OCI-LY1 (cell line): Measurements from ENCODE around the gene OSBPL2.

Experiments
- H2AFZ ChIP-seq: fragments of 200-600 bp; sonication (generic), shearing (Covaris generic); 2 replicates; pipeline ENCODE4 v1.6.0; 2014; ENCODE audit warnings: antibody characterized with exemption, mild to moderate bottlenecking, low read length
- H3F3A ChIP-seq: fragments of 200-600 bp; sonication (generic), shearing (Covaris generic); 2 replicates; pipeline ENCODE4 v1.6.0; 2014; ENCODE audit warnings: mild to moderate bottlenecking, antibody characterized with exemption, low read length, moderate library complexity; ENCODE audit not compliant: insufficient read depth
- H3K27ac ChIP-seq: fragments of 200-600 bp; sonication (generic); 2 replicates; pipeline ENCODE4 v1.5.1; 2014; ENCODE audit warnings: low read length, mixed run types, mild to moderate bottlenecking, low read depth; ENCODE audit not compliant: poor library complexity, severe bottlenecking
- H3K27me3 ChIP-seq: fragments of 200-600 bp; sonication (generic); 2 replicates; pipeline ENCODE4 v1.6.0; 2014; ENCODE audit warnings: antibody characterized with exemption, mild to moderate bottlenecking, low read length, moderate library complexity; ENCODE audit not compliant: insufficient read depth
- H3K36me3 ChIP-seq: fragments of 200-600 bp; sonication (generic); 2 replicates; pipeline ENCODE4 v1.6.1; 2014; ENCODE audit warnings: mild to moderate bottlenecking, antibody characterized with exemption, low read length, moderate library complexity, mixed read lengths; ENCODE audit not compliant: insufficient read depth
- H3K4me1 ChIP-seq: fragments of 200-600 bp; sonication (generic); 2 replicates; pipeline ENCODE4 v1.5.1; 2014; ENCODE audit warnings: mild to moderate bottlenecking, low read length, moderate library complexity; ENCODE audit not compliant: insufficient read depth, severe bottlenecking
- H3K4me2 ChIP-seq: fragments of 200-600 bp; sonication (generic), shearing (Covaris generic); 2 replicates; pipeline ENCODE4 v1.6.1; 2014; ENCODE audit warnings: low read length
- H3K4me3 ChIP-seq: fragments of 200-600 bp; sonication (generic); 2 replicates; pipeline ENCODE4 v1.5.1; 2014; ENCODE audit warnings: low read length, low read depth, mild to moderate bottlenecking, mixed read lengths; ENCODE audit not compliant: poor library complexity, severe bottlenecking
- H3K79me2 ChIP-seq: fragments of 200-600 bp; shearing (Covaris generic); 2 replicates; pipeline ENCODE4 v1.6.1; 2016; ENCODE audit warnings: mixed run types, low read length, mixed read lengths; ENCODE audit not compliant: insufficient read depth
- H3K9ac ChIP-seq: fragments of 200-600 bp; sonication (generic), shearing (Covaris generic); 2 replicates; pipeline ENCODE4 v1.6.1; 2014; ENCODE audit warnings: mild to moderate bottlenecking, low read length, mixed read lengths
- H3K9me2 ChIP-seq: fragments of 200-600 bp; sonication (generic), shearing (Covaris generic); 2 replicates; pipeline ENCODE4 v1.6.1; 2014; ENCODE audit warnings: low read depth, mild to moderate bottlenecking, low read length, mixed read lengths
- H3K9me3 ChIP-seq: fragments of 200-600 bp; shearing (Covaris generic); 2 replicates; pipeline ENCODE4 v1.6.1; 2014; ENCODE audit warnings: low read length, mixed read lengths
- H4K20me1 ChIP-seq: fragments of 200-600 bp; sonication (generic), shearing (Covaris generic); 2 replicates; pipeline ENCODE4 v1.6.0; 2016; ENCODE audit warnings: mild to moderate bottlenecking, low read length; ENCODE audit not compliant: insufficient read depth
- EZH2 ChIP-seq: fragments of 200-600 bp; sonication (generic), shearing (Covaris generic); IDR thresholded peaks from 2 replicates; pipeline ENCODE4 v1.8.0; 2017; ENCODE audit warnings: borderline replicate concordance, mixed run types, mild to moderate bottlenecking, antibody characterized with exemption, low read length, moderate library complexity, mixed read lengths
- TF ChIP-seq, protein P1 (sequence below): fragments of 200-600 bp; sonication (generic), shearing (Covaris generic); IDR thresholded peaks from 2 replicates; pipeline ENCODE4 v1.5.1; 2017; ENCODE audit warnings: mild to moderate bottlenecking, antibody characterized with exemption, low read length, moderate library complexity, mixed read lengths

Gene OSBPL2

DNA sequence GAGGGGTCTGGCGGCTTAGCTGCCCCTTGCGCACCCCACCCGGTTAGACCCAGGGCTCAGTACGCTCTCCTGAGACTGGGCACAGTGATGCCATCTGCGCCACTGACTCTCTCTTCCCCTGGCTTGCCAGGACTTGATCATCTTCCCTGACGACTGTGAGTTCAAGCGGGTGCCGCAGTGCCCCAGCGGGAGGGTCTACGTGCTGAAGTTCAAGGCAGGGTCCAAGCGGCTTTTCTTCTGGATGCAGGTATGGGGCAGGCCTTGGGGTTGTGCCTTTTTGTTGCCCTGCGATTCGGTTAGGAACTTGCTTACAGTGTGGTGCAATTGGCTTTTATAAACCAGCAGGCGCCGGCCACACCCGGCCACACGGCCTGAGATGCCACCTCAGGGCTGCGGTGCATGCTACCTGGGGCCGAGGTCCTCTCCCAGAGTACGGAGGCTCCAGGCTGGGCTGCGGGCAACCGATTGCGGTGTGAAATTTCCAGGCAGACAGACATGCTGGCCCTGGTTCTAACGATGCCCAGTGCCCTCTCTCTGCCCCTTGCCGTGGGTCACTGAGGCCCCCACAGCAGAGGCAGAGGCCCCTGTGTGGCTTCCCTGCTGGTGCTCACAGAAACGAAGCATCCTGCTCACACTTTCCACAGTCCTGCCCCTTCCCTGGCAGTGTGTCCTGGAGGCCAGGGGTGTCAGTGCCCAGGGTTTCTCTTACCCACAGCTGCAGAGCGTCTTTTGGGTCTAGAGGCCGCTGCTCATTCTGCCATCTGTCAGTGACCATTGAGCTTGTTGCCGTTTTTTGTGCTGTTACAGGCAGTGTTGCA is 66.2 kb downstream of the OSBPL2 start:
- Histone ChIP-seq H3K9me2 (no peaks in the 10 kb centered on the region), H3K27ac (no peak overlapping the region), H3K4me3 (peak overlapping the region; percentile 93), H4K20me1 (no peaks in the 10 kb centered on the region), H3K36me3 (peaks cover 60% of the 10 kb centered on the region), H3K4me1 (peaks cover 38% of the 10 kb centered on the region), H3K9me3 (no peaks in the 10 kb centered on the region), H3K4me2 (peak overlapping the region; percentile 99), H3K9ac (peak overlapping the region; percentile 87), H3K27me3 (no peaks in the 10 kb centered on the region), H3F3A (no peaks in the 10 kb centered on the region; the same call in 1 of the 2 replicates), H2AFZ (no peak overlapping the region), H3K79me2 (peaks cover 24% of the 10 kb centered on the region)
- no peak for TF ChIP-seq EZH2
- TF ChIP-seq, protein P1, sequence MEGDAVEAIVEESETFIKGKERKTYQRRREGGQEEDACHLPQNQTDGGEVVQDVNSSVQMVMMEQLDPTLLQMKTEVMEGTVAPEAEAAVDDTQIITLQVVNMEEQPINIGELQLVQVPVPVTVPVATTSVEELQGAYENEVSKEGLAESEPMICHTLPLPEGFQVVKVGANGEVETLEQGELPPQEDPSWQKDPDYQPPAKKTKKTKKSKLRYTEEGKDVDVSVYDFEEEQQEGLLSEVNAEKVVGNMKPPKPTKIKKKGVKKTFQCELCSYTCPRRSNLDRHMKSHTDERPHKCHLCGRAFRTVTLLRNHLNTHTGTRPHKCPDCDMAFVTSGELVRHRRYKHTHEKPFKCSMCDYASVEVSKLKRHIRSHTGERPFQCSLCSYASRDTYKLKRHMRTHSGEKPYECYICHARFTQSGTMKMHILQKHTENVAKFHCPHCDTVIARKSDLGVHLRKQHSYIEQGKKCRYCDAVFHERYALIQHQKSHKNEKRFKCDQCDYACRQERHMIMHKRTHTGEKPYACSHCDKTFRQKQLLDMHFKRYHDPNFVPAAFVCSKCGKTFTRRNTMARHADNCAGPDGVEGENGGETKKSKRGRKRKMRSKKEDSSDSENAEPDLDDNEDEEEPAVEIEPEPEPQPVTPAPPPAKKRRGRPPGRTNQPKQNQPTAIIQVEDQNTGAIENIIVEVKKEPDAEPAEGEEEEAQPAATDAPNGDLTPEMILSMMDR: no peak

DNA sequence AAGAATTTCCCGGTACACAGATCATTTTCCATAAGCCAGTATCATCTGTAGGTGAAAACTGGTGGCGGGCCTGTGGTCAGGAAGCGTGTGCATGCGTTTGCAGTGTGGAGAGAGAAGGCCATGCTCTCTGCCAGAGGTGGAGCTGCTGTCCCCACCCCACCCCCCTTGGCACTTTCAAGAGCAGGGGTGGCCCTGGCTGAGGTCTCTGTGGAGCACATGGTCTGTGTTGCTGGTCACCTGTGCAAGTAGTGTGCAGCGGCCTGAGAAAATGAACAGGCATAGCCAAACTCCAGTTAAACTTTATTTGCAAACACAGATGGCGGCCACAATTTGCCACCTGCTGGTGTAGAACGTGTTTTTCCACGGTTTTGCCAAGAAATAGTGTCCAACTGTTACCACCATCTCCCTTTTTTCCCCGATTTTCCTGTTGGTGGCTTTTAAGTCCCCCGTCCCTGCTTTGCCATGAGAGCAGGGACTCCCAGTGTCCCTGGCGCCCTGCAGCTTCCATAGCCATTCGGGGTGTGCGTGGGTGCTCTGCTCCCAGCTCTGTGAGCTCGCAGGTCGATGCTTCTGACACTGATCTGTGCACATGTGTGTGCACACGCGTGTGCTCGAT is 66.9 kb downstream of the OSBPL2 start:
- Histone ChIP-seq H3K4me1 (peaks cover 30% of the 10 kb centered on the region), H3K36me3 (peaks cover 60% of the 10 kb centered on the region), H3K79me2 (peaks cover 24% of the 10 kb centered on the region), H3K4me3 (peak overlapping the region; percentile 93), H3F3A (no peaks in the 10 kb centered on the region; the same call in 1 of the 2 replicates), H4K20me1 (no peaks in the 10 kb centered on the region), H3K9ac (peak overlapping the region; percentile 87; the same call in 1 of the 2 replicates), H2AFZ (no peak overlapping the region), H3K9me2 (no peaks in the 10 kb centered on the region), H3K27me3 (no peaks in the 10 kb centered on the region), H3K27ac (no peak overlapping the region), H3K4me2 (peak overlapping the region; percentile 99), H3K9me3 (no peaks in the 10 kb centered on the region)
- TF ChIP-seq EZH2: no peak
- TF ChIP-seq, protein P1: no peak

DNA sequence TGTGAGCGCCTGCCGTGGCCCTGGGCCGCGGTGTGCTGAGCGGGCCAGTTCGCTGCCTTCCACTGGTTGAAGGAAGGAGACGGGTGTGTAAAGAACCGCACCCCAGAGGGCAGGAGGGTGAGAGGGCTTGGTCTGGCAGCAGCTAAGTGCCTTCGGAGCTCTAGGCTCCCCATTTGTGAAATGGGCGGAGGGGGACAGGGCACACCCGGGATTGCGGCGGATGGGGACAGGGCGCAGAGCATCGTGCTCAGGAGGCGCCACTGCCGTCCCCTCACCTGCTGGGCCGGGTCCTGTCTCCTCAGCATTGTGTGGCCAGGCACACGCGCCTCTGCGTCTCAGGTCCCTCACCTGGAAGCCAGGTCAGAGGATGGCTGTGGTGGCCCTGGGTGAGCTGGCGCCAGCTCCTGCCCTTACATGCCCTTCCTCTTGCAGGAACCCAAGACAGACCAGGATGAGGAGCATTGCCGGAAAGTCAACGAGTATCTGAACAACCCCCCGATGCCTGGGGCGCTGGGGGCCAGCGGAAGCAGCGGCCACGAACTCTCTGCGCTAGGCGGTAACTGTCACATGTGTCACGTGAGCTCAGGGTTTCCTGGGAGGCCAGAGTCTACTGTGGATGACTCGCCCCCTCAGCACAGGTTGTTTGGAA is 67.6 kb downstream of the OSBPL2 start:
- Histone ChIP-seq H3F3A (no peaks in the 10 kb centered on the region; the same call in 1 of the 2 replicates), H3K4me1 (peaks cover 24% of the 10 kb centered on the region), H3K9me2 (no peaks in the 10 kb centered on the region), H3K27me3 (no peaks in the 10 kb centered on the region), H3K4me3 (no peak overlapping the region), H3K36me3 (peaks cover 60% of the 10 kb centered on the region), H3K79me2 (peaks cover 24% of the 10 kb centered on the region), H3K27ac (no peak overlapping the region), H3K4me2 (peak overlapping the region; percentile 99; the same call in 1 of the 2 replicates), H3K9ac (no peak overlapping the region; the same call in 1 of the 2 replicates), H4K20me1 (no peaks in the 10 kb centered on the region), H2AFZ (no peak overlapping the region), H3K9me3 (no peaks in the 10 kb centered on the region)
- TF ChIP-seq, protein P1: no peak
- no peak for TF ChIP-seq EZH2
